GM18517 (cell line): Measurements from ENCODE around the gene DNAH17.
"Not testable (repeated sequence)": the region's sequence is repeated elsewhere in the genome, so short reads cannot be mapped to it uniquely, and the experiment has no call there.

ENCODE experiments used
- ATAC-seq: cut with Tn5 transposase; IDR thresholded peaks from one replicate; pipeline ENCODE4 v1.9.1; 2021; ENCODE audit warnings: mild to moderate bottlenecking, moderate library complexity; ENCODE audit not compliant: unreplicated experiment

DNAH17 gene

GRCh38 chr17:78525511-78526160, 51.6 kb downstream of the DNAH17 start:
- no peak for ATAC-seq

GRCh38 chr17:78524870-78525510, 52.2 kb downstream of the DNAH17 start:
- ATAC-seq = no peak

GRCh38 chr17:78523934-78524655, 53.1 kb downstream of the DNAH17 start:
- no peak for ATAC-seq

GRCh38 chr17:78522031-78522809, 55.0 kb downstream of the DNAH17 start:
- ATAC-seq = no peak

GRCh38 chr17:78517421-78517820, 59.8 kb downstream of the DNAH17 start:
- no peak for ATAC-seq

- ATAC-seq = no peak
Measured at GRCh38 chr17:78515480-78515879, 61.7 kb downstream of the DNAH17 start.

- ATAC-seq = no peak
Measured at GRCh38 chr17:78514521-78514920, 62.7 kb downstream of the DNAH17 start.

GRCh38 chr17:78512976-78513375, 64.2 kb downstream of the DNAH17 start:
- no peak for ATAC-seq

GRCh38 chr17:78510141-78511075, 66.8 kb downstream of the DNAH17 start:
- ATAC-seq = no peak

GRCh38 chr17:78507526-78507925, 69.7 kb downstream of the DNAH17 start:
- no peak for ATAC-seq

GRCh38 chr17:78506454-78507309, 70.5 kb downstream of the DNAH17 start:
- ATAC-seq = no peak

- ATAC-seq = no peak
Measured at GRCh38 chr17:78504156-78504925, 72.9 kb downstream of the DNAH17 start.

GRCh38 chr17:78503388-78503787, 73.8 kb downstream of the DNAH17 start:
- ATAC-seq = not testable (repeated sequence)

GRCh38 chr17:78502611-78503148, 74.5 kb downstream of the DNAH17 start:
- ATAC-seq = no peak

GRCh38 chr17:78501241-78502036, 75.8 kb downstream of the DNAH17 start:
- ATAC-seq = no peak

- ATAC-seq = no peak
Measured at GRCh38 chr17:78500806-78501205, 76.4 kb downstream of the DNAH17 start.

- no peak for ATAC-seq
Measured at GRCh38 chr17:78499715-78500540, 77.3 kb downstream of the DNAH17 start.
